Ascending aorta (tissue), 2 donors: ENCODE data around the gene SLC35C1. TPM values are rescaled to one million over a fixed set of nuclear protein-coding genes. Genes with fewer than 3 reads are reported as not detected.
A peak's percentile ranks its signal among the peaks of the same experiment; 100 is the strongest.

Experiments
- DNase-seq, 2 donors: peaks; one replicate each; pipeline ENCODE4 v3.0.0-alpha.2; 2019; ENCODE audit warnings: low spot score in 2 of 2
- H3K27ac ChIP-seq, 2 donors: fragments of 200-600 bp; sonication (generic); one replicate each; pipeline ENCODE4 v1.5.1; 2016 to 2017; ENCODE audit warnings: mild to moderate bottlenecking in 1 of 2
- H3K27me3 ChIP-seq: fragments of 200-600 bp; sonication (generic); one replicate; pipeline ENCODE4 v1.5.1; 2017
- H3K36me3 ChIP-seq, 2 donors: fragments of 200-600 bp; sonication (generic); one replicate each; pipeline ENCODE4 v1.5.1; 2016
- H3K4me1 ChIP-seq, 2 donors: fragments of 200-600 bp; sonication (generic); one replicate each; pipeline ENCODE4 v1.5.1; 2016 to 2017; ENCODE audit warnings: mild to moderate bottlenecking in 1 of 2
- H3K4me3 ChIP-seq, 2 donors: fragments of 200-600 bp; sonication (generic); one replicate each; pipeline ENCODE4 v1.5.1; 2016 to 2017; ENCODE audit warnings: mild to moderate bottlenecking in 1 of 2
- H3K9me3 ChIP-seq, 2 donors: fragments of 200-600 bp; sonication (generic); one replicate each; pipeline ENCODE4 v1.5.1; 2016
- intact Hi-C: fragments of 100-400 bp; cut with DNase I; formaldehyde crosslinking; loops from one replicate; pipeline ENCODE4 v1.15.1; 2023
- total RNA-seq: library from RNA; depleted of rRNA; stranded (reverse); fragments of >200 nt; gene quantifications from one replicate; pipeline ENCODE4 v1.1.0, GENCODE V29; 2016
- TF ChIP-seq, protein P1 (sequence below), 3 experiments: fragments of 200-600 bp in 2 of 3; fragments of 450-650 bp in 1 of 3; sonication (generic) in 2 of 3; IDR thresholded peaks; one replicate each; pipeline ENCODE4 v1.5.1; 2016 to 2019; ENCODE audit warnings: antibody characterized with exemption in 3 of 3, mild to moderate bottlenecking in 1 of 3, moderate library complexity in 1 of 3

SLC35C1 gene
- total RNA-seq, 1 donor from 2014 or later: 47.7 TPM

DNA sequence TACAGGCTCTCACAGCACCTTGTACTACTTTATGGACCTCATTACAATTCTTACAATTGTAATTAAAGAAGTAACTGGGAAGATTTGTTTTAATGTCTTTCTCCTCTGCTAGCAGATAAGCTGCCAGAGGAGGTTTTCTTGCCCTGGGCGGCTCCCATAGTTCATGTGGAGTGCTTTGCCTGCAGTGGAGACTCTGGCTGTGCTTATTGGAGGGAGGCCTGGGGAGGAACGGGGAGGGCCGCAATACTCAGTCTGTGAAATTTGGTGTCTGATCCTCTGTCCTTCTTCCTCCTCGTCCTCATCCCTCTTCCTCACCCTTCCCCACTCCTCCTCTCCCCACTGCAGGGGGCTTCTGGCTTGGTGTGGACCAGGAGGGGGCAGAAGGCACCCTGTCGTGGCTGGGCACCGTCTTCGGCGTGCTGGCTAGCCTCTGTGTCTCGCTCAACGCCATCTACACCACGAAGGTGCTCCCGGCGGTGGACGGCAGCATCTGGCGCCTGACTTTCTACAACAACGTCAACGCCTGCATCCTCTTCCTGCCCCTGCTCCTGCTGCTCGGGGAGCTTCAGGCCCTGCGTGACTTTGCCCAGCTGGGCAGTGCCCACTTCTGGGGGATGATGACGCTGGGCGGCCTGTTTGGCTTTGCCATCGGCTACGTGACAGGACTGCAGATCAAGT, 5.6 kb downstream of the SLC35C1 start:
- intact Hi-C loops: no loop called here
- no peak overlapping the region for H3K27ac ChIP-seq
- H3K36me3 ChIP-seq: peaks cover 20 to 23% of the 10 kb centered on the region in 2 donors
- H3K4me1 ChIP-seq: peaks cover 9 to 26% of the 10 kb centered on the region in 2 donors
- H3K4me3 ChIP-seq: no peak overlapping the region
- H3K27me3 ChIP-seq: no peaks in the 10 kb centered on the region
- no peaks in the 10 kb centered on the region for H3K9me3 ChIP-seq
- TF ChIP-seq, protein P1, sequence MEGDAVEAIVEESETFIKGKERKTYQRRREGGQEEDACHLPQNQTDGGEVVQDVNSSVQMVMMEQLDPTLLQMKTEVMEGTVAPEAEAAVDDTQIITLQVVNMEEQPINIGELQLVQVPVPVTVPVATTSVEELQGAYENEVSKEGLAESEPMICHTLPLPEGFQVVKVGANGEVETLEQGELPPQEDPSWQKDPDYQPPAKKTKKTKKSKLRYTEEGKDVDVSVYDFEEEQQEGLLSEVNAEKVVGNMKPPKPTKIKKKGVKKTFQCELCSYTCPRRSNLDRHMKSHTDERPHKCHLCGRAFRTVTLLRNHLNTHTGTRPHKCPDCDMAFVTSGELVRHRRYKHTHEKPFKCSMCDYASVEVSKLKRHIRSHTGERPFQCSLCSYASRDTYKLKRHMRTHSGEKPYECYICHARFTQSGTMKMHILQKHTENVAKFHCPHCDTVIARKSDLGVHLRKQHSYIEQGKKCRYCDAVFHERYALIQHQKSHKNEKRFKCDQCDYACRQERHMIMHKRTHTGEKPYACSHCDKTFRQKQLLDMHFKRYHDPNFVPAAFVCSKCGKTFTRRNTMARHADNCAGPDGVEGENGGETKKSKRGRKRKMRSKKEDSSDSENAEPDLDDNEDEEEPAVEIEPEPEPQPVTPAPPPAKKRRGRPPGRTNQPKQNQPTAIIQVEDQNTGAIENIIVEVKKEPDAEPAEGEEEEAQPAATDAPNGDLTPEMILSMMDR (IDR thresholded peaks at IDR 0.05): no peak
- peak in 1 of 2 donors; percentile 55 for DNase-seq

DNA sequence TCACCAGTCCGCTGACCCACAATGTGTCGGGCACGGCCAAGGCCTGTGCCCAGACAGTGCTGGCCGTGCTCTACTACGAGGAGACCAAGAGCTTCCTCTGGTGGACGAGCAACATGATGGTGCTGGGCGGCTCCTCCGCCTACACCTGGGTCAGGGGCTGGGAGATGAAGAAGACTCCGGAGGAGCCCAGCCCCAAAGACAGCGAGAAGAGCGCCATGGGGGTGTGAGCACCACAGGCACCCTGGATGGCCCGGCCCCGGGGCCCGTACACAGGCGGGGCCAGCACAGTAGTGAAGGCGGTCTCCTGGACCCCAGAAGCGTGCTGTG, 6.1 kb downstream of the SLC35C1 start:
- Histone ChIP-seq H3K9me3 (no peaks in the 10 kb centered on the region), H3K4me3 (no peak overlapping the region), H3K36me3 (peaks cover 20 to 23% of the 10 kb centered on the region in 2 donors), H3K27ac (no peak overlapping the region), H3K27me3 (no peaks in the 10 kb centered on the region), H3K4me1 (peaks cover 5 to 23% of the 10 kb centered on the region in 2 donors)
- peak in 1 of 2 donors; percentile 45 for DNase-seq
- TF ChIP-seq, protein P1 (IDR thresholded peaks at IDR 0.05): no peak
- intact Hi-C loops: no loop called here

DNA sequence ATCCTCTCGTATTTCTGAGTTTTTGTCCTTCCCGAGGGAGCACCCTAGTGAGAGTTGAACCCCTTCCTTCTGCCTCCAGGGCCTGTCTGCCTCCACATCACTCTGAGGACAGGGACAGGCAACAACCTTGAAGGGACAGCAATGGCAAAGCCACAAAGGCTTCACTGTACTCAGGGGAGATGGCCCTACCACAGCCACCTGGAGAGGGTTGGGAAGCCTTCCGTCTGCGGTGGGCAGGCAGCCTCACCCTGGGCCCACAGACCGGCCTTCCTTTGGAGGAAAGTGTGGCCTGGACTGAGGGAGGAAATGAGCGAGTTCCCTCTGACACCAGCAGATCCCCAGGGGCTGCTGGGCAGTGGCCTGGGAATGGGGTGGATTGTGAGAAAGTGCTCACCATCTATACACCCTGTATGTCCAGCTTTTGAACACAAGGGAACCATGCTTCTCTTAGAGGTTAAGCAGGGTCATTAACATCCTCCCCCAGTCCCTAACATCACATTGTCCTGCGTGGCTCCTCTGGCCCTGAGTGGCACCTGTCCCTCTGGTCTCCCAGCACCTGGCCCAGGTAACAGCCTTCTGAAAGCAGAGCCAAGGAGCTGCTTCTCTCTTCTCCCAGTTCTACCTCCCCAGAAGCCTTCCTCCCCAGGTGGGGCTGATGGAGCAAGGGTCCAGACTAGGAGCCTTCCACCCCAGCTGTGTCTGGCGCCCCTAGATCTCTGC, 6.8 kb downstream of the SLC35C1 start:
- peak in 1 of 2 donors; percentile 56 for DNase-seq
- Histone ChIP-seq H3K27ac (no peak overlapping the region), H3K9me3 (no peaks in the 10 kb centered on the region), H3K4me1 (peaks cover 2 to 16% of the 10 kb centered on the region in 2 donors), H3K4me3 (no peak overlapping the region), H3K27me3 (no peaks in the 10 kb centered on the region), H3K36me3 (peaks cover 20 to 23% of the 10 kb centered on the region in 2 donors)
- TF ChIP-seq, protein P1 (IDR thresholded peaks at IDR 0.05): no peak
- intact Hi-C loops: no loop called here

DNA sequence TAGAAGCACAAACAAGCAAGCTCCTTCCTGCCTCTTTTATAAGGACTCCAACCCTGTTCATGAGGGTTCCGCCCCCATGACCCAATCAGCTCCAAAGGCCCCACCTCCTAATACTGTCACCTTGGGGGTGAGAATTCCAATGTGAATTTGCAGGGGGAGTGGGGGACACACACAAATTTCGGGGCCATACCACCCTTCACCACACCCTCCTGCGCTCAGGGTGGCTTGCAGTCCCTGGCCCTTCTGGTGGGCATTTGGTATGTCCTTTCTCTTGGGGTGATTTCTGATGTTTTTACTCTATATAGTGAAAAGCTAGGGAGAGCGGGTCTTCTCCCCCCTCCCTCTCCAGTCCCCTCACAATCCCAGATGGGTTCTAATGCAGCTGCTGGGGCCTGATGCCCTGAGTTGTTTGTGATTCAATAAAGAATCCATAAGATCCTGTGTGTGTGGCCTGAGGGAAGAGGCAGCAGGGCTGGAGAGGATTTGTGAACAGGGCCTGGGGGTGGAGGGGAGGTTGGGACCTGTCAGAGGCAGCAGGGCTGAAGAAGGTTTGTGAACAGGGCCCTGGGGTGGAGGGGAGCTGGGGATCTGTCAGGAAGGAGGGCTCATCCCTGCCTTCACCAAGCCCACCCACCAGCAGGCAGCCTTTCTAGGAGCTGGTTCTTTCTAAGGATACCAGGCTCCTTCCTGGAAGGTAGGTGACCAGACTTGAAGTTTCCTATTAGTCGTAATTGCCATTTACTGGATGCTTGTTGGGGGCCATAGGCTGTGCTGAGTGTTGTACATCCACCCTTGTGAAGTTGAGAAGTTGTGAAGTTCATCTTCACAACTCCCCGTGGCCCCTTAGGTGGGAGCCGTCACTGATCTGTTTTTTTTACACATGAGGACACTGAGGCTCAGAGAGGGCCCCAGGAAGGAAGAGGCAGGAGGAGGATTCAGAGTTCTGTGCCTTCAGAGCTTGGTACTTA, 7.9 kb downstream of the SLC35C1 start:
- intact Hi-C loops: no loop called here
- H3K27me3 ChIP-seq: no peaks in the 10 kb centered on the region
- DNase-seq: peak in 1 of 2 donors; percentile 55
- TF ChIP-seq, protein P1 (IDR thresholded peaks at IDR 0.05): no peak
- H3K9me3 ChIP-seq: no peaks in the 10 kb centered on the region
- no peak overlapping the region for H3K4me3 ChIP-seq
- peaks cover 0 to 5% of the 10 kb centered on the region in 2 donors for H3K4me1 ChIP-seq
- H3K27ac ChIP-seq: no peak overlapping the region
- H3K36me3 ChIP-seq: peaks cover 20 to 23% of the 10 kb centered on the region in 2 donors

DNA sequence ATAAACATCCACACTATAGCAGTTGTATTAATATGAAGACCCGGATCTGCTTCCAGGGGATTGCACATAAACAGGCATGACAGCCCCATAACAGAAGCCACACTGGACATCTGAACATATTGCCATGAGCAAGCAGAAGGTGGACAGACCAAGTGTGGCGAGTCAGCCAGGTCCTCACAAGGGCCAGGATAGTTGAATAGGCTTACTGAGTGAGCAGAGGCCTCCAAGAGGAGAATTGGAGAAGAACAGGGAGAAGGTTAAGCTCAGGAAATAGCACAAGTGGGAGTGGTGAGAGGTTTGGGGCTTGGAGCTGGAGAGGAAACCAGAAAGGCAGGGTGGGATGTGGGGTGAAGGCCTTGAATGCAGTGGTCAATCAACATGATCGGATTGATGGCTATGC, 10.8 kb downstream of the SLC35C1 start:
- Histone ChIP-seq H3K27me3 (no peaks in the 10 kb centered on the region), H3K9me3 (no peaks in the 10 kb centered on the region), H3K4me1 (no peaks in the 10 kb centered on the region), H3K4me3 (no peak overlapping the region), H3K27ac (no peak overlapping the region), H3K36me3 (peaks cover 10 to 16% of the 10 kb centered on the region in 2 donors)
- DNase-seq: peak in 1 of 2 donors; percentile 19
- TF ChIP-seq, protein P1 (IDR thresholded peaks at IDR 0.05): no peak
- intact Hi-C loops: no loop called here
